A549 (cell line): ENCODE data around the gene CYP8B1.

Experiments
- CHD2 ChIP-seq: fragments of 150-350 bp; IDR thresholded peaks from 2 replicates; pipeline ENCODE4 v1.6.1; 2014; ENCODE audit warnings: low read length; ENCODE audit not compliant: partially characterized antibody
- ESRRA ChIP-seq: fragments of 150-350 bp; IDR thresholded peaks from 2 replicates; pipeline ENCODE4 v1.6.1; 2014; ENCODE audit warnings: mild to moderate bottlenecking, low read length, borderline replicate concordance
- MAFK ChIP-seq: fragments of 450-650 bp; IDR thresholded peaks from 2 replicates; pipeline ENCODE4 v1.6.1; 2014; ENCODE audit not compliant: partially characterized antibody
- POLR2A ChIP-seq: IDR thresholded peaks from 2 replicates; pipeline ENCODE4 v1.6.1; 2012; ENCODE audit warnings: mild to moderate bottlenecking, low read length
- TF ChIP-seq, protein P1 (sequence below): fragments of >200 bp; sonication (Bioruptor Twin); formaldehyde crosslinking; IDR thresholded peaks from 3 replicates; pipeline ENCODE4 v1.5.1; 2016
- TF ChIP-seq, protein P2 (sequence below): fragments of 450-650 bp; IDR thresholded peaks from 2 replicates; pipeline ENCODE4 v1.6.1; 2014; ENCODE audit warnings: antibody characterized with exemption

DNA sequence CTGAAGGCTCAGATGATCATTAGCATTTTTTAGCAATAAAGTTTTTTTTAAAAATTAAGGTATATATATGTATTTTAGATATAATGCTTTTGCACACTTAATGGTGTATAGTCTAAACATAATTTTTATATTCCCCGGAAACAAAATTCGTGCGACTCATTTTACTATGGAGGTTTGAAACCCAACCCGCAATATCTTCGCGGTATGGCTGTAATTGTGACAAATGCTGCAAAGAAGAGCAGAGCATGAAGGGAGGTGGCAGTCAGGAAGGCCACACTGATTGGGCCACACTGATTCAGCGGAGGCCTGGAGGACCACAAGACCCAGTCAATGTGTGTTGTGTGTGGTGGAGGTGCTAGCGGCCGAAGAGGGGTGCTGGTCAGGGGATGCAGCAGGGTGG, 4.5 kb upstream of the CYP8B1 start:
- TF ChIP-seq, protein P1, sequence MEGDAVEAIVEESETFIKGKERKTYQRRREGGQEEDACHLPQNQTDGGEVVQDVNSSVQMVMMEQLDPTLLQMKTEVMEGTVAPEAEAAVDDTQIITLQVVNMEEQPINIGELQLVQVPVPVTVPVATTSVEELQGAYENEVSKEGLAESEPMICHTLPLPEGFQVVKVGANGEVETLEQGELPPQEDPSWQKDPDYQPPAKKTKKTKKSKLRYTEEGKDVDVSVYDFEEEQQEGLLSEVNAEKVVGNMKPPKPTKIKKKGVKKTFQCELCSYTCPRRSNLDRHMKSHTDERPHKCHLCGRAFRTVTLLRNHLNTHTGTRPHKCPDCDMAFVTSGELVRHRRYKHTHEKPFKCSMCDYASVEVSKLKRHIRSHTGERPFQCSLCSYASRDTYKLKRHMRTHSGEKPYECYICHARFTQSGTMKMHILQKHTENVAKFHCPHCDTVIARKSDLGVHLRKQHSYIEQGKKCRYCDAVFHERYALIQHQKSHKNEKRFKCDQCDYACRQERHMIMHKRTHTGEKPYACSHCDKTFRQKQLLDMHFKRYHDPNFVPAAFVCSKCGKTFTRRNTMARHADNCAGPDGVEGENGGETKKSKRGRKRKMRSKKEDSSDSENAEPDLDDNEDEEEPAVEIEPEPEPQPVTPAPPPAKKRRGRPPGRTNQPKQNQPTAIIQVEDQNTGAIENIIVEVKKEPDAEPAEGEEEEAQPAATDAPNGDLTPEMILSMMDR = no peak
- no peak for TF ChIP-seq POLR2A
- TF ChIP-seq, protein P2, sequence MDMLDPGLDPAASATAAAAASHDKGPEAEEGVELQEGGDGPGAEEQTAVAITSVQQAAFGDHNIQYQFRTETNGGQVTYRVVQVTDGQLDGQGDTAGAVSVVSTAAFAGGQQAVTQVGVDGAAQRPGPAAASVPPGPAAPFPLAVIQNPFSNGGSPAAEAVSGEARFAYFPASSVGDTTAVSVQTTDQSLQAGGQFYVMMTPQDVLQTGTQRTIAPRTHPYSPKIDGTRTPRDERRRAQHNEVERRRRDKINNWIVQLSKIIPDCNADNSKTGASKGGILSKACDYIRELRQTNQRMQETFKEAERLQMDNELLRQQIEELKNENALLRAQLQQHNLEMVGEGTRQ = no peak
- TF ChIP-seq MAFK = no peak
- no peak for TF ChIP-seq CHD2
- TF ChIP-seq ESRRA = no peak
